Measurements from ENCODE around the gene EFNB1. TPM values are rescaled to one million over a fixed set of nuclear protein-coding genes. Genes with fewer than 3 reads are reported as not detected.

The EFNB1 gene
- total RNA-seq, 4 donors from 2014 or later: 8.8 to 15.7 (median 13.0) TPM

- H3K4me3 ChIP-seq: peak overlapping the region; percentile 72 to 86 (median 75)
- H3K4me1 ChIP-seq: no peaks in the 10 kb centered on the region
- H3K27ac ChIP-seq: peak overlapping the region; percentile 81 to 89 (median 86)
- H3K36me3 ChIP-seq: no peaks in the 10 kb centered on the region
- no peaks in the 10 kb centered on the region for H3K9me3 ChIP-seq
- in situ Hi-C loops (cut with MboI; ENCODE audit: low sequenced_read_pairs in 4 of 4) (loop anchor here in 2 of 4 donors (25.0 kb wide), 2 partner anchors 207 to 232 kb away; no protein-coding TSS in a partner anchor), intact Hi-C loops (cut with DNase I; ENCODE audit: low total_unique reads) (no loop called here)
- TF ChIP-seq, protein P1, sequence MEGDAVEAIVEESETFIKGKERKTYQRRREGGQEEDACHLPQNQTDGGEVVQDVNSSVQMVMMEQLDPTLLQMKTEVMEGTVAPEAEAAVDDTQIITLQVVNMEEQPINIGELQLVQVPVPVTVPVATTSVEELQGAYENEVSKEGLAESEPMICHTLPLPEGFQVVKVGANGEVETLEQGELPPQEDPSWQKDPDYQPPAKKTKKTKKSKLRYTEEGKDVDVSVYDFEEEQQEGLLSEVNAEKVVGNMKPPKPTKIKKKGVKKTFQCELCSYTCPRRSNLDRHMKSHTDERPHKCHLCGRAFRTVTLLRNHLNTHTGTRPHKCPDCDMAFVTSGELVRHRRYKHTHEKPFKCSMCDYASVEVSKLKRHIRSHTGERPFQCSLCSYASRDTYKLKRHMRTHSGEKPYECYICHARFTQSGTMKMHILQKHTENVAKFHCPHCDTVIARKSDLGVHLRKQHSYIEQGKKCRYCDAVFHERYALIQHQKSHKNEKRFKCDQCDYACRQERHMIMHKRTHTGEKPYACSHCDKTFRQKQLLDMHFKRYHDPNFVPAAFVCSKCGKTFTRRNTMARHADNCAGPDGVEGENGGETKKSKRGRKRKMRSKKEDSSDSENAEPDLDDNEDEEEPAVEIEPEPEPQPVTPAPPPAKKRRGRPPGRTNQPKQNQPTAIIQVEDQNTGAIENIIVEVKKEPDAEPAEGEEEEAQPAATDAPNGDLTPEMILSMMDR (IDR thresholded peaks at IDR 0.05 in 4 of 5, conservative IDR thresholded peaks at IDR 0.05 in 1 of 5): no peak
- no peak for TF ChIP-seq POLR2A (IDR thresholded peaks at IDR 0.05)
- DNase-seq (no peak), ATAC-seq (no peak)
- no peaks in the 10 kb centered on the region for H3K27me3 ChIP-seq
Measured at GRCh38 chrX:68830419-68831404, 1.9 kb downstream of the EFNB1 start.

DNA sequence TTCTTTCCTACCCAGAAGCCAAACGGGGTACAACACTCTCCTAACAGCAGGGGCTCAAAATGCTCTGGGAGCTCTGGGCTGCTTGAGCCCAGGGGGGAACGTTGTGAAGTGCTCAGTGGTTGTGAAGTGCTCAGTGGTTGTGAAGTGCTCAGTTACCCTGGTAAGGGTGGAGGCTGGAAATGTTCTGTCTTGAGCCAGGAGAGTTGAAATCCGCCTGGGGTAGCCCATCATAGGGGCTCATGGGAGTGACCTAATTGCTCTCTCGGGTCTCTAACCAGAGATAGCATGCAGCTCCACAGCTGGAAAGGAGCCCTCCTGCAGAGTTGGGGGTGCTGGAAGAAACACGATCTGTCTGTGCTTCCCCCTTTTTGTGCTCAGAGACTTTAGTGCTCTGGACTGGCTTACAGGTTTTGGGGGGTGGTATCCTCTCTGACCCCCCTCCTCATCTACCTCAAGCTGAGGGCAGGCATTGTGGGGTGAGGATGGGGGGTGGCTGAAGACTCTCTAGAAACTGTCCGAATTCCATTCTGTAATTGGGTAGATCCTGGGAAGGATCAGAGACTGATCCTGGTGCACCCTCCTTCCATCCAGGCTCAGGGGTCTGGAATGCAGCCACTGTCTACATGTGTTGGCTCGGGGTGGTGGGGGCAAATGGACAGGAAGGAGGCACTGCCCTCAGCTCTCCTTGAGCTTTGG is 2.7 kb downstream of the EFNB1 start:
- Histone ChIP-seq H3K4me1 (no peaks in the 10 kb centered on the region), H3K27ac (peak overlapping the region in 2 of 4 donors; percentile 81 to 89), H3K4me3 (peak overlapping the region; percentile 72 to 86 (median 75)), H3K9me3 (no peaks in the 10 kb centered on the region), H3K36me3 (no peaks in the 10 kb centered on the region), H3K27me3 (no peaks in the 10 kb centered on the region)
- TF ChIP-seq, protein P1 (IDR thresholded peaks at IDR 0.05 in 4 of 5, conservative IDR thresholded peaks at IDR 0.05 in 1 of 5): no peak
- TF ChIP-seq POLR2A (IDR thresholded peaks at IDR 0.05): no peak
- in situ Hi-C loops (cut with MboI; ENCODE audit: low sequenced_read_pairs in 4 of 4) (loop anchor here in 2 of 4 donors (25.0 kb wide), 2 partner anchors 206 to 231 kb away; no protein-coding TSS in a partner anchor), intact Hi-C loops (cut with DNase I; ENCODE audit: low total_unique reads) (no loop called here)
- no peak for ATAC-seq
- no peak for DNase-seq

DNA sequence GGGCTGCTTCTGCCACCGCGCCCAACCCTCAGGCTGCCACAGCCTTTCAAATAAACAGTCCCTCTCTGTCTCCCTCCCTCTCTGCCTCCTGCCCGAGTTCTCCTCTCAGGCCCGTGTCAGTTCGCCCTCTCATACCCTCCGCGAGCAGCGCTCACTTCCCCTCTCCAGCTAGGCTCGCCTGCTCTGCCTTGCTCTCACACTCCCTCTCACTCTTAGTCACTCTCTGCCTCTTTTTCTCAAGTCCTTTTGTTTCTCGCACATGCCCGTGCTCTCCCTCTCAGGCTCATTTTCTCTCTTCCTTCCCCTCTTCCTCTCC is 3.2 kb downstream of the EFNB1 start:
- Histone ChIP-seq H3K36me3 (no peaks in the 10 kb centered on the region), H3K4me3 (peak overlapping the region; percentile 29 to 76 (median 73)), H3K27ac (peak overlapping the region in 2 of 4 donors; percentile 9 to 81), H3K9me3 (no peaks in the 10 kb centered on the region), H3K27me3 (no peaks in the 10 kb centered on the region), H3K4me1 (no peaks in the 10 kb centered on the region)
- intact Hi-C loops (cut with DNase I; ENCODE audit: low total_unique reads): no loop called here
- ATAC-seq (no peak), DNase-seq (peak in 1 of 2 donors; percentile 31)
- no peak for TF ChIP-seq POLR2A (IDR thresholded peaks at IDR 0.05)
- TF ChIP-seq, protein P1 (IDR thresholded peaks at IDR 0.05 in 4 of 5, conservative IDR thresholded peaks at IDR 0.05 in 1 of 5): no peak
- in situ Hi-C loops (cut with MboI; ENCODE audit: low sequenced_read_pairs in 4 of 4): loop anchor here in 2 of 4 donors (25.0 kb wide), 2 partner anchors 205 to 230 kb away; no protein-coding TSS in a partner anchor

DNA sequence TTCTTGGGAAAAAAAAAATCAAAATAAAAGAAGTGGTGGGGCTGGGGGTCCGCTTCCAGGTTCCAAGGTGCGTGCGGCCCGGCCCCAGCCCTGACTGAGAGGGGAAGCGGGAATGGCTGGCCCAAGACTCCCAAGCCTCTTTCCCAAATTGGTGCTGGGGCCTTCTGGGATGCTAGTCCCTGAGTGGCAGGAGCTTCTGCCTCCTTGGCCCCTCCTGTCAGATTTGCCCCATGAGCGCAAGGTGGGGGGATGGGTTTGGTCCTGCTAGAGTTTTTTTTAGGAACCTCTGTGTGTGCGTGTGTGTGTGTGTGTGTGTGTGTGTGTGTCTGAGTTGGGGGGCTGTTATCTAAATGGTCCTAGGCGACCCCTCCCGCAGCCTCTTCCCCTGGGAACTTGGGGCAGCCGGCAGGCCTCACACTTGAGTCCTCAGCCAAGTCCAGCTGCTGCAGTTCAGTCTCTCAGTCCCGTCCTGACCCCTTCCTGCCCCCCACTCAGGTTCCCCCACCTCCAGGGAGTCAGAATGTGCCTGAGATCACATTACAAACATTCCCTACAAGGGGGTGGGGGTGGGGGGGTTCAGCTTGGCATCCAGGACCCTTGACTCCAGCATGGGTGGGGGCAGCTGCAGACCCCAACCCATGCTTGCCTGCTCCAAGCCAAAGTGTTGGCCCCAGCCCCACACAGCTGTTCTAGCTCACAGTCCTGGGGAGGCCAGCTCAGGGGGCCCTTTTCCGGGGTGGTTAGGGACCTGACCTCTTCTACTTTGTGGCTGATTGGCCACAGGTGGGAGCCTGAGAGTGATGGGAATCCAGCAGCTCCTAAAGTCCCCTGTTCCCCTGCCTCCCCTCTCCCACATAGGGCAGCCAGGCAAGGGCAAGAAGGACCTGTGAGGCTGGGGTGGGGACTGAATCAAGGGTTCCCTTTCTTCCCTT is 4.0 kb downstream of the EFNB1 start:
- ATAC-seq: no peak
- Histone ChIP-seq H3K4me3 (peak overlapping the region; percentile 29 to 76 (median 73)), H3K36me3 (no peaks in the 10 kb centered on the region), H3K4me1 (no peaks in the 10 kb centered on the region), H3K9me3 (no peaks in the 10 kb centered on the region), H3K27me3 (no peaks in the 10 kb centered on the region), H3K27ac (peak overlapping the region in 1 of 4 donors; percentile 81)
- in situ Hi-C loops (cut with MboI; ENCODE audit: low sequenced_read_pairs in 4 of 4): loop anchor here in 2 of 4 donors (25.0 kb wide), 2 partner anchors 205 to 230 kb away; no protein-coding TSS in a partner anchor
- peak in 1 of 2 donors; percentile 16 for DNase-seq
- intact Hi-C loops (cut with DNase I; ENCODE audit: low total_unique reads): no loop called here
- no peak for TF ChIP-seq POLR2A (IDR thresholded peaks at IDR 0.05)
- TF ChIP-seq, protein P1 (IDR thresholded peaks at IDR 0.05 in 4 of 5, conservative IDR thresholded peaks at IDR 0.05 in 1 of 5): no peak

Data from gastrocnemius medialis (tissue), 4 donors.